ENCODE measurements around the gene HMHB1.

Gene HMHB1

GRCh38 chr5:143812085-143812705 lies at the start of gene HMHB1:
Gene HMHB1, plus strand, starts transcription at chr5:143812161.
- TF ChIP-seq PPARA (CRISPR knock-in tag; IDR thresholded peaks at IDR 0.05; ENCODE audit: borderline replicate concordance), result no peak
- TF ChIP-seq ZNF70 (CRISPR knock-in tag; IDR thresholded peaks at IDR 0.05), result no peak
- no peak for TF ChIP-seq ZNF8 (CRISPR knock-in tag; IDR thresholded peaks at IDR 0.05)
- no peak for TF ChIP-seq TCF4 (CRISPR knock-in tag; IDR thresholded peaks at IDR 0.05; ENCODE audit: borderline replicate concordance)
- ATAC-seq, result no peak

- ATAC-seq, result no peak
- no peak for TF ChIP-seq TCF4 (CRISPR knock-in tag; IDR thresholded peaks at IDR 0.05; ENCODE audit: borderline replicate concordance)
- TF ChIP-seq GLIS3 (CRISPR knock-in tag; IDR thresholded peaks at IDR 0.05), result no peak
- no peak for TF ChIP-seq ZNF8 (CRISPR knock-in tag; IDR thresholded peaks at IDR 0.05)
- TF ChIP-seq SNAI2 (CRISPR knock-in tag; IDR thresholded peaks at IDR 0.05), result no peak
- TF ChIP-seq ZNF70 (CRISPR knock-in tag; IDR thresholded peaks at IDR 0.05), result no peak
- no peak for TF ChIP-seq ZFP3 (CRISPR knock-in tag; IDR thresholded peaks at IDR 0.05)
- no peak for TF ChIP-seq BACH2 (CRISPR knock-in tag; IDR thresholded peaks at IDR 0.05; ENCODE audit: borderline replicate concordance)
- no peak for TF ChIP-seq ZFP30 (CRISPR knock-in tag; IDR thresholded peaks at IDR 0.05)
Observed at GRCh38 chr5:143762636-143763220, 49.2 kb upstream of the HMHB1 start.

DNA sequence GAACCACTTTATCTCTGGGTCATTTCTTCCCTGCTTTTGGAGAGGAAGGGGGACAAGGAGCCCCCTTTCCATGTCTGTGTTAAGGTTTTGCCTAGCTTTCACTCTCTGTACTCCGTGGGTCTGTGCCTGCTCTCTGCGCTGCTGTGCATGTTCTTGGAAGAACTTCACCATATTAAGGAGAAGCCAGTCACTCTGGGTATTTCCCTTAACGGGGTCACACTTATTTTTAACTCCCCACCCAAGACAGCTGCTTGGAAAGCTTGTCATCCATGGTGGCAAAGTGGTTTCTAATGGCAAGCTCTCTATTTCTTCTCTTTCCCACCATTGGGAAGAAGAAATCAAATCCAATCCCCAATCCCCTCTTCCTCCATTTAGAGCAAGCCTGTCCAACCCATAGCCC lies 44.8 kb upstream of the HMHB1 start:
- no peak for ATAC-seq
- TF ChIP-seq ZNF8 (CRISPR knock-in tag; IDR thresholded peaks at IDR 0.05) (no peak), PPARA (CRISPR knock-in tag; IDR thresholded peaks at IDR 0.05; ENCODE audit: borderline replicate concordance) (no peak), ZNF565 (CRISPR knock-in tag; conservative IDR thresholded peaks at IDR 0.05; ENCODE audit: low read depth) (no peak), ZNF70 (CRISPR knock-in tag; IDR thresholded peaks at IDR 0.05) (no peak), ESRRG (CRISPR knock-in tag; IDR thresholded peaks at IDR 0.05) (no peak), BACH2 (CRISPR knock-in tag; IDR thresholded peaks at IDR 0.05; ENCODE audit: borderline replicate concordance) (no peak), ZC3H10 (CRISPR knock-in tag; IDR thresholded peaks at IDR 0.05) (no peak), TCF4 (CRISPR knock-in tag; IDR thresholded peaks at IDR 0.05; ENCODE audit: borderline replicate concordance) (no peak), ZFP3 (CRISPR knock-in tag; IDR thresholded peaks at IDR 0.05) (no peak), CSDC2 (CRISPR knock-in tag; IDR thresholded peaks at IDR 0.05) (no peak)
- TF ChIP-seq, protein P1, sequence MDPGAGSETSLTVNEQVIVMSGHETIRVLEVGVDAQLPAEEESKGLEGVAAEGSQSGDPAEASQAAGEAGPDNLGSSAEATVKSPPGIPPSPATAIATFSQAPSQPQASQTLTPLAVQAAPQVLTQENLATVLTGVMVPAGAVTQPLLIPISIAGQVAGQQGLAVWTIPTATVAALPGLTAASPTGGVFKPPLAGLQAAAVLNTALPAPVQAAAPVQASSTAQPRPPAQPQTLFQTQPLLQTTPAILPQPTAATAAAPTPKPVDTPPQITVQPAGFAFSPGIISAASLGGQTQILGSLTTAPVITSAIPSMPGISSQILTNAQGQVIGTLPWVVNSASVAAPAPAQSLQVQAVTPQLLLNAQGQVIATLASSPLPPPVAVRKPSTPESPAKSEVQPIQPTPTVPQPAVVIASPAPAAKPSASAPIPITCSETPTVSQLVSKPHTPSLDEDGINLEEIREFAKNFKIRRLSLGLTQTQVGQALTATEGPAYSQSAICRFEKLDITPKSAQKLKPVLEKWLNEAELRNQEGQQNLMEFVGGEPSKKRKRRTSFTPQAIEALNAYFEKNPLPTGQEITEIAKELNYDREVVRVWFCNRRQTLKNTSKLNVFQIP (CRISPR knock-in tag; IDR thresholded peaks at IDR 0.05; ENCODE audit: borderline replicate concordance, low read depth), result no peak

- no peak for TF ChIP-seq SNAI2 (CRISPR knock-in tag; IDR thresholded peaks at IDR 0.05)
- no peak for TF ChIP-seq ZC3H10 (CRISPR knock-in tag; IDR thresholded peaks at IDR 0.05)
- TF ChIP-seq, protein P1 (CRISPR knock-in tag; IDR thresholded peaks at IDR 0.05; ENCODE audit: borderline replicate concordance, low read depth), result no peak
- no peak for TF ChIP-seq ZNF565 (CRISPR knock-in tag; conservative IDR thresholded peaks at IDR 0.05; ENCODE audit: low read depth)
- no peak for TF ChIP-seq ZFP30 (CRISPR knock-in tag; IDR thresholded peaks at IDR 0.05)
- TF ChIP-seq GLIS3 (CRISPR knock-in tag; IDR thresholded peaks at IDR 0.05), result no peak
- TF ChIP-seq BACH2 (CRISPR knock-in tag; IDR thresholded peaks at IDR 0.05; ENCODE audit: borderline replicate concordance), result no peak
- TF ChIP-seq PPARA (CRISPR knock-in tag; IDR thresholded peaks at IDR 0.05; ENCODE audit: borderline replicate concordance), result no peak
- no peak for TF ChIP-seq ARNTL (CRISPR knock-in tag; IDR thresholded peaks at IDR 0.05; ENCODE audit: borderline replicate concordance, low read depth)
- no peak for TF ChIP-seq PATZ1 (CRISPR knock-in tag; IDR thresholded peaks at IDR 0.05; ENCODE audit: borderline replicate concordance)
- ATAC-seq, result no peak
Observed at GRCh38 chr5:143769026-143769786, 42.8 kb upstream of the HMHB1 start.

- no peak for ATAC-seq
- no peak for TF ChIP-seq ZNF565 (CRISPR knock-in tag; conservative IDR thresholded peaks at IDR 0.05; ENCODE audit: low read depth)
- no peak for TF ChIP-seq ARNTL (CRISPR knock-in tag; IDR thresholded peaks at IDR 0.05; ENCODE audit: borderline replicate concordance, low read depth)
- TF ChIP-seq, protein P2, sequence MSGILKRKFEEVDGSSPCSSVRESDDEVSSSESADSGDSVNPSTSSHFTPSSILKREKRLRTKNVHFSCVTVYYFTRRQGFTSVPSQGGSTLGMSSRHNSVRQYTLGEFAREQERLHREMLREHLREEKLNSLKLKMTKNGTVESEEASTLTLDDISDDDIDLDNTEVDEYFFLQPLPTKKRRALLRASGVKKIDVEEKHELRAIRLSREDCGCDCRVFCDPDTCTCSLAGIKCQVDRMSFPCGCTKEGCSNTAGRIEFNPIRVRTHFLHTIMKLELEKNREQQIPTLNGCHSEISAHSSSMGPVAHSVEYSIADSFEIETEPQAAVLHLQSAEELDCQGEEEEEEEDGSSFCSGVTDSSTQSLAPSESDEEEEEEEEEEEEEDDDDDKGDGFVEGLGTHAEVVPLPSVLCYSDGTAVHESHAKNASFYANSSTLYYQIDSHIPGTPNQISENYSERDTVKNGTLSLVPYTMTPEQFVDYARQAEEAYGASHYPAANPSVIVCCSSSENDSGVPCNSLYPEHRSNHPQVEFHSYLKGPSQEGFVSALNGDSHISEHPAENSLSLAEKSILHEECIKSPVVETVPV (CRISPR knock-in tag; IDR thresholded peaks at IDR 0.05), result no peak
- TF ChIP-seq PPARA (CRISPR knock-in tag; IDR thresholded peaks at IDR 0.05; ENCODE audit: borderline replicate concordance), result no peak
- no peak for TF ChIP-seq ISL1 (CRISPR knock-in tag; IDR thresholded peaks at IDR 0.05)
- no peak for TF ChIP-seq CSDC2 (CRISPR knock-in tag; IDR thresholded peaks at IDR 0.05)
- TF ChIP-seq, protein P1 (CRISPR knock-in tag; IDR thresholded peaks at IDR 0.05; ENCODE audit: borderline replicate concordance, low read depth), result no peak
- TF ChIP-seq OSR1 (CRISPR knock-in tag; IDR thresholded peaks at IDR 0.05), result no peak
- TF ChIP-seq ZFP30 (CRISPR knock-in tag; IDR thresholded peaks at IDR 0.05), result no peak
- TF ChIP-seq ZNF8 (CRISPR knock-in tag; IDR thresholded peaks at IDR 0.05), result no peak
- no peak for TF ChIP-seq ZFP3 (CRISPR knock-in tag; IDR thresholded peaks at IDR 0.05)
- TF ChIP-seq BACH2 (CRISPR knock-in tag; IDR thresholded peaks at IDR 0.05; ENCODE audit: borderline replicate concordance), result no peak
- no peak for TF ChIP-seq ZC3H10 (CRISPR knock-in tag; IDR thresholded peaks at IDR 0.05)
- no peak for TF ChIP-seq ESRRG (CRISPR knock-in tag; IDR thresholded peaks at IDR 0.05)
Observed at GRCh38 chr5:143770450-143770849, 41.5 kb upstream of the HMHB1 start.
